Eye (tissue), 1 donor: ENCODE results near the gene PDILT.
A peak's percentile ranks its signal among the peaks of the same experiment; 100 is the strongest.

Experiments
- DNase-seq: peaks from one replicate; pipeline ENCODE4 v3.0.0-alpha.2; 2015

Gene PDILT

GRCh38 chr16:20401475-20402016 is 3.0 kb downstream of the PDILT start:
- no peak for DNase-seq

GRCh38 chr16:20401066-20401465 is 3.5 kb downstream of the PDILT start:
- no peak for DNase-seq

- DNase-seq, result no peak
Observed at GRCh38 chr16:20399185-20399584, 5.4 kb downstream of the PDILT start.

GRCh38 chr16:20398603-20399002 is 5.9 kb downstream of the PDILT start:
- DNase-seq, result no peak

GRCh38 chr16:20397468-20398074 is 7.0 kb downstream of the PDILT start:
- no peak for DNase-seq

- no peak for DNase-seq
Observed at GRCh38 chr16:20396846-20397467, 7.6 kb downstream of the PDILT start.

GRCh38 chr16:20395946-20396345 is 8.6 kb downstream of the PDILT start:
- no peak for DNase-seq

- DNase-seq, result no peak
Observed at GRCh38 chr16:20393801-20394577, 10.5 kb downstream of the PDILT start.

GRCh38 chr16:20391045-20391444 is 13.5 kb downstream of the PDILT start:
- DNase-seq, result no peak

GRCh38 chr16:20388854-20389253 is 15.7 kb downstream of the PDILT start:
- no peak for DNase-seq

GRCh38 chr16:20387978-20388377 is 16.6 kb downstream of the PDILT start:
- DNase-seq, result no peak

GRCh38 chr16:20385844-20386832 is 18.4 kb downstream of the PDILT start:
- peak; percentile 90 for DNase-seq

GRCh38 chr16:20383106-20384029 is 21.2 kb downstream of the PDILT start:
- peak; percentile 93 for DNase-seq

- no peak for DNase-seq
Observed at GRCh38 chr16:20382202-20382948, 22.2 kb downstream of the PDILT start.

GRCh38 chr16:20380782-20381181 is 23.8 kb downstream of the PDILT start:
- DNase-seq, result no peak

GRCh38 chr16:20377181-20377580 is 27.4 kb downstream of the PDILT start:
- no peak for DNase-seq

- DNase-seq, result no peak
Observed at GRCh38 chr16:20372701-20373100, 31.8 kb downstream of the PDILT start.

- DNase-seq, result no peak
Observed at GRCh38 chr16:20369452-20370054, 35.0 kb downstream of the PDILT start.

GRCh38 chr16:20364051-20364450 is 40.5 kb downstream of the PDILT start:
- DNase-seq, result no peak

GRCh38 chr16:20363191-20363590 is 41.3 kb downstream of the PDILT start:
- DNase-seq, result no peak
